Right ventricle myocardium superior (tissue), 1 donor: ENCODE results near the gene PIGN. TPM values are rescaled to one million over a fixed set of nuclear protein-coding genes. Genes with fewer than 3 reads are reported as not detected.
"Not testable (repeated sequence)": the region's sequence is repeated elsewhere in the genome, so short reads cannot be mapped to it uniquely, and the experiment has no call there.

Experiments
- ATAC-seq: fragments of 200-7000 bp; cut with Tn5 transposase; one replicate; pipeline ENCODE4 v1.9.1; 2020; ENCODE audit warnings: mild to moderate bottlenecking; ENCODE audit not compliant: poor library complexity
- DNase-seq: peaks from one replicate; pipeline ENCODE4 v3.0.0-alpha.2; 2020
- intact Hi-C: fragments of 100-400 bp; cut with DNase I; formaldehyde crosslinking; loops from one replicate; pipeline ENCODE4 v1.11.2; 2022
- total RNA-seq: library from RNA; stranded (reverse); fragmentation: NEBNext Ultra II Directional; extraction: Animal tissue kit (Norgen Biotek cat#: 25700); gene quantifications from one replicate; pipeline ENCODE4 v1.2.1, GENCODE V29; 2021
- donor health status: DM: no; HTN: yes; CAD: no; lungs with severe emphysema.

The PIGN gene
- total RNA-seq, 1 donor from 2014 or later, result 14.6 TPM

DNA sequence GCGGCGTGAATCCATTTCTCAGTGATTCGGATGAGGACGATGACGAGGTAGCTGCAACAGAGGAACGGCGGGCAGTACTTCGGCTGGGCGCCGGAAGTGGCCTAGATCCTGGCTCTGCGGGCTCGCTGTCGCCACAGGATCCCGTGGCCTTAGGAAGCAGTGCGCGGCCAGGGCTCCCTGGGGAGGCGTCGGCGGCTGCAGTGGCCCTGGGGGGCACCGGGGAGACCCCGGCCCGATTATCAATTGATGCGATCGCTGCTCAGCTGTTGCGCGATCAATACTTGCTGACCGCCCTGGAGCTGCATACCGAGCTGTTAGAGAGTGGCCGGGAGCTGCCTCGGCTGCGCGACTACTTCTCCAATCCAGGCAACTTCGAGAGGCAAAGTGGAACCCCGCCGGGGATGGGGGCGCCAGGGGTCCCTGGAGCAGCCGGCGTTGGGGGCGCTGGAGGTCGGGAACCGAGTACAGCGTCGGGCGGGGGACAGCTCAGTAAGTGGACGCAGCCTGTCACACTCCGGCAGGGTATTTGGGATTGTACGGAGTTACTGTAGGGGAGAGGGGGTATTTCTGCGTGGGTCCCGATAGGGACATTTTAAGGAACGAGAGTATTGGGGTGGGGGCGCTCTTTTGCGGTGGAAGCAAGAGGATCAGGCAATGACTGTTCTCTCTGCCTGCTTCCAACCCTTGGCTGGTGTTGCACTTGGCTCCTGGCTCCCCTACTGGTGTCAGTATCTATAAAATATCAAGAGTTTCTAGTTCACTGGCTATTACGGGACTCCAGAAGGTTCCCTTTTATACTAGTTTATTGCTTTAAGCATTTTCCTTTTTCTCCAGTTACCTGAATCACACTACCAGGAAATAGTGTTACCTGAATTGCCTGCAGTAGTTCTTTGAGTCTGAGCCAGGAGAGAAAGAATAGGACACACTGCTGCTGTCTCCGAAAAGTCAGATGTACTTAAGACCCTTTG is 971 bp upstream of the PIGN start:
- intact Hi-C loops, result no loop called here
- ATAC-seq (peak; percentile 20), DNase-seq (peak; percentile 53)

- ATAC-seq (peak; percentile 25), DNase-seq (no peak)
- intact Hi-C loops, result no loop called here
Observed at GRCh38 chr18:62186499-62186773, 420 bp downstream of the PIGN start.

- no peak for DNase-seq
- intact Hi-C loops, result loop anchor here (5.0 kb wide), 1 partner anchor 64 kb away; no protein-coding TSS in a partner anchor
- ATAC-seq, result no peak
Observed at GRCh38 chr18:62183578-62184195, 3.2 kb downstream of the PIGN start.

GRCh38 chr18:62182220-62182619 is 4.6 kb downstream of the PIGN start:
- DNase-seq, result no peak
- ATAC-seq, result no peak
- intact Hi-C loops, result loop anchor here (5.0 kb wide), 1 partner anchor 65 kb away; no protein-coding TSS in a partner anchor

DNA sequence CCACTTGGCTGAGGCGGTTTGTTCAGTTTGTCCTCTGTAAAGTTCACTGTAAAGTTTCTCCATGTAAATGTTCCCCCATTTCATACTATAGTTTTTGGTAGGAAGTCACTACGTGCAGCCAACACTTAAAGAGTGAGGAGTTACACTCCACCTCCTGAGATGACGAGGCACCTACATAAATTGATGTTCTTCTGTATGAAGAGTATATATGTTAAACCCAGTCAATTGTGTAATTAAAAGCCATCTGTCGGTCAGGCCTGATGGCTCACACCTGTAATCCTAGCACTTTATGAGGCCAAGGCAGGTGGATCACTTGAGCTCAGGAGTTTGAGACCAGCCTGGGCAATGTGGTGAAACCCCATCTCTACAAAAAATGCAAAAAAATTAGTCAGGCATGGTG is 7.6 kb downstream of the PIGN start:
- intact Hi-C loops, result no loop called here
- no peak for ATAC-seq

GRCh38 chr18:62177271-62177670 is 9.6 kb downstream of the PIGN start:
- no peak for ATAC-seq
- intact Hi-C loops, result no loop called here
- DNase-seq, result no peak

More for the DNA sequence above, 7.6 kb downstream of the PIGN start:
- no peak for DNase-seq

GRCh38 chr18:62175521-62175920 is 11.3 kb downstream of the PIGN start:
- no peak for DNase-seq
- ATAC-seq, result no peak
- intact Hi-C loops, result no loop called here

DNA sequence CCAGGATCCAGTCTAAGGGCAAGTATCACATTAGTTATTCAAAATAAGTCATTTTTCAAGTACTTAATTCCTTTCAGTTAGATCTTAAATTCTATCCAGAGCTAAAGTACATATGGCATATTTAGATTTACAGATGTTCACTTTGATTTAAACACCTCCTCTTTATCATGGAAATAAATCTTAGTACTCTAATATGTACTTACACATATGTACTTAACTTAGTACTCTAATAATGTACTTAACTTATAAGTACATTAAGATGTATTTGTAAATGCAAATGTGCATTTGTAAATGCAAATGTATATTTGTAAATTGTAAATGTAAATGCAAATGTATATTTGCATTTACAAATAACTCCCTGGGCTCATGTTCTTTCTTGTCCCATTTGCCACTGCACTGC is 14.6 kb downstream of the PIGN start:
- intact Hi-C loops, result no loop called here
- ATAC-seq (no peak), DNase-seq (no peak)

GRCh38 chr18:62170857-62171256 is 16.0 kb downstream of the PIGN start:
- intact Hi-C loops, result no loop called here
- no peak for DNase-seq
- ATAC-seq, result no peak

DNA sequence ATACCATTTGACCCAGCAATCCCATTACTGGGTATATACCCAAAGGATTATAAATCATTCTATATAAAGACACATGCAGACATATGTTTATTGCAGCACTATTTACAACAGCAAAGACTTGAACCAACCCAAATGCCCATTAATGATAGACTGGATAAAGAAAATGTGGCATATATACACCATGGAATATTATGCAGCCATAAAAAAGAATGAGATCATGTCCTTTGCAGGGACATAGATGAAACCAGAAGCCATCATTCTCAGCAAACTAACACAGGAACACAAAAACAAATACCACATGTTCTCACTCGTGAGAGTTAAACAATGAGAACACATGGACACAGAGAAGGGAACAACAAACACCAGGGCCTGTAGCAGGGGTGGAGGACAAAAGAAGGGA is 20.3 kb downstream of the PIGN start:
- DNase-seq, intact Hi-C loops, ATAC-seq: not testable (repeated sequence)

- no peak for DNase-seq
- intact Hi-C loops, result no loop called here
- no peak for ATAC-seq
Observed at GRCh38 chr18:62165583-62165982, 21.3 kb downstream of the PIGN start.

DNA sequence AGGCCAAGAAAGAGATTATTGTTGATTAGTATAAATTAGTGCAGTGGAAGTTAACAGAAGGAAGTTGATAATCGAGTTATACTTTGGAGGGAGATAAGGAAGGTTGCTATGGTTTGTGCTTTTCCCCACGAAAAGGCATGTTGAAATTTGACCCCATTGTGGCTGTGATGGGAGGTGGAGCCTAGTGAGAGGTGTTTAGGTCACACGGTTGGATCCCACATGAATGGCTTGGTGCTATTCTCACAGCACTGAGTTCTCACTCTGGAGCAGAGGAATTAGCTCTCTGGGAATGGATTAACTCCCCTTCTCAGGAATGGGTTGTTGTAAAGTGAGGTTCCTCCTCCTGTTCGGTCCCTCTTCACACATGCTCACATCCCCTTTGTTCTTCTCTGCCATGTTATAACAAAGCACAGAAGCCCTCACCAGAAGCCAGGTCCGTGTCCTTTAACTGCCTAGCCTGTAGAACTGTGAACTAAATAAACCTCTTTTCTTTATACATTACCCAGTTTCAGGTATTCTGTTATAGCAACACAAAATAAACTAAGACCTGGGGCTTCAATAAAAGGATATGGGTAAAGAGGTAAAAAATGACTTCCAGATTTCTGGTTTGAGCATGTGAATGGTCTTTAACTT is 21.9 kb downstream of the PIGN start:
- intact Hi-C loops, result no loop called here
- ATAC-seq, result no peak

DNA sequence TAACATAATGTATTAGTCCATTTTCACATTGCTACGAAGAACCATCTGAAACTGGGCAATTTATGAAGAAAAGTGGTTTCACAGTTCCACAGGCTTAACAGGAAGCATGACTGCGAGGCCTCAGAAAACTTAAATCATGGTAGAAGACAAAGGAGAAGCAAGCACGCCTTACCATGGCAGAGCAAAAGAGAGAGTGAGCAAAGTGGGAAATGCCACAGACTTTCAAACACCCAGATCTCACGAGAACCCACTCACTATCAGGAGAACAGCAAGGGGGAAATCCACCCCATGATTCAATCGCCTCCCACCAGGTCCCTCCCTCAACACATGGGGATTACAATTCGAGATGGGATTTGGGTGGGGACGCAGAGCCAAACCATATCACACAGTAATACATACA is 22.5 kb downstream of the PIGN start:
- DNase-seq, result no peak

More for the DNA sequence above, 21.9 kb downstream of the PIGN start:
- DNase-seq, result no peak

DNA sequence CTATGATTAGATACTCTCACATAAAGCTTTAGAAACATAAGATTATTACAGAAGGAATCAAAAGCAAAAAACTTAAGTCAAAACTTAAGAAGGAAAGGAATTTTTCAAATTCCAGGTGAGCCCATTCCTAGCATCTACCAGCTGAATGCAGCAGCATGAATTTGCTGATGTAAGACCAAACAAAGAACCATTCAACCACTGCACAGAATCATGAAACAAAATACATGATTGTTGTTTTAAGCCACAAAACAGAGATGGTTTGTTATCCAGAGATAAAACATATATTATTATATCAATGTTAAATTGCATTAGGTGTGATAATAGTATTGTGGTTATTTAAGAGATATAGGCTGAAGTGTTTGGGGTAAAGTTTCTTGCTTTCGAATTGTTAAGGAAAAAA is 29.0 kb downstream of the PIGN start:
- intact Hi-C loops, result no loop called here
- no peak for DNase-seq
- ATAC-seq, result no peak

More for the DNA sequence above, 22.5 kb downstream of the PIGN start:
- intact Hi-C loops, result no loop called here
- no peak for ATAC-seq

DNA sequence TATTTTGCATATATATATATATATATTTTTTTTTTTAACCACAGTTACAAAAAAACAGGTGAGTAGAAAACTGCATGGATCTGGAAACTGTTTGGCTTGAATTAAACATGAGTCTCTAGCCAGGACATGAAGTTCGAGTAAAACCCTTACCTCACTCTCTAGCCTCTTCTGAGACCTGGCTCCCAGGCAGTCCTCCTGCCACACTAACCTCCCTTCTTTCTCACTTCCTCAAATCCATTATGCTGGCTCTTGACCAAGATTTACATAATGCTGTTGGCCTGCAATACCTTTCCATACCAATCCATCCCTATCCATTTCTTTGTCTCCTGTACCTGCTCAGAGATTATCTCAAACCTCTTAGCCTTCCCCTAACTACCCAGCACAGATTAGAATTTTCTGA is 34.0 kb downstream of the PIGN start:
- intact Hi-C loops, result no loop called here
- no peak for DNase-seq
- no peak for ATAC-seq

DNA sequence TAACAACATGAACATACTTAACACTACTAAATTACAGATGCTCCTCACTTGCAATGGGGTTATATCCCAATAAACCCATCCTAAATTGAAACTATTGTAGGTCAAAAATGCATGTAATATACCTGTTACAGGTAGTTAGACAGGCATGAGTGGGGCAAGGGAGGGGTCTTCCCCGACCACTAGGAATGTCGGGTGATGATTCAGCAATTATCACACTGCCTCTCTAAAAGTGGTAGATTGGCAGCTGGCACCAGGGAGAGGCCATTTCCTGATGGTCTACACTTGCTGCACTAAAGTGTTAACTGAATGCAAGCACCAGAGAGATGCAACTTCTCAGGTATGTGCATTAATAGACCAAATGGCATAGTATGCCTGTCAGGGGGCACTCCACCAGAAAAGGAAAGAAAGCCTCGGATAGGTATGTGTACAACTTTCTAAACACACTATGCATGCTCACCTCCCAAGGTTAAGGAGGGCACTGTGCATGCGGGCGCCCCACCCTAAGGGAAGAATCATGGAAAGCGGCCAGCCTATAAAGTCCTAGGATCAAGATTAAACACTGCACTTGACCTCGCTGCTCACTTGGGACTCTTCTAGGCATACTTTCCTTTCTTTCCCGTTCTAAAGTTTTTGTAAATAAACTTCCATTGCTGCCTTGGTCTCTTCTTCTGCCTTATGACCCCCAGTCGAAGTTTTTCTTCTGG is 35.6 kb downstream of the PIGN start:
- intact Hi-C loops, result no loop called here
- DNase-seq (no peak), ATAC-seq (no peak)

DNA sequence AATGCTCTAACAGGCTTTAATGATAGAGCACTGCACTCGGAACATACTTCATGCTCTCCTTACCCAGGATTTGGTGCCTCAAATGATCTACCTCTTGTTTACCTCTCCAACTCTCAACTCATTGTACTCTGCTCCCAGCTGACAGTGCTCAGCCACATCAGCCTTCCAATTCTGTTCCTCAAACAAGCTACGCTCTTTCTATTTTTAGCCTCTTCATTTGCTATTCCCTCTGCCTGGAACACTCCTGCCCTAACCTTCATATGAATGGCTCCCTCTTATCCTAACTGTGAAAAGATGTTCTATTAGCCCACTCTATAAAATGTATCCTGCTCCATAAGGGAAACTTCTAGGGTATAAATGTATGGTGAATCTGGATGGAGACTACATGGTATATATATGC is 42.5 kb downstream of the PIGN start:
- peak; percentile 83 for ATAC-seq
- no peak for DNase-seq
- intact Hi-C loops, result no loop called here

DNA sequence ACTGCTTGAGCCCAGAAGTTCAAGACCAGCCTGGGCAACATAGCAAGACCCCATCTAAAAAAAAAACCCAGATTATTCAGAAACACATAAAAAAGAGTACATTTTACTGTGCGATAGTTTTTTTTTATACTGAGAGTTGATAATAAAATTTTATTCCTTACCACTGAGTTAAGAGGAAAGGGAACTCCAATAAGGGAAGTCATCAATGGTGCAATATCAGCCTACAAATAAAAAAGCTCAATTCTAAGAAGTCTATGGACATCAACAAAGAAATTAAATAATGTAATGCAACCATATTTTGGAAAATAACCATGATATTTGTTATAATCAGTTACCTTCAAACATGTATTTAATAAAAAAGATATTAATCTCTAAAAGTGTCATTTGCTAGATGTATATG is 46.6 kb downstream of the PIGN start:
- DNase-seq, result no peak
- no peak for ATAC-seq
- intact Hi-C loops, result no loop called here
